GM19351 (cell line): ENCODE data around the gene FGF16.
"Not testable (repeated sequence)": the region's sequence is repeated elsewhere in the genome, so short reads cannot be mapped to it uniquely, and the experiment has no call there.

ENCODE experiments used
- ATAC-seq: cut with Tn5 transposase; IDR thresholded peaks from one replicate; pipeline ENCODE4 v1.9.1; 2021; ENCODE audit warnings: mild to moderate bottlenecking, moderate library complexity; ENCODE audit not compliant: unreplicated experiment

Gene FGF16

DNA sequence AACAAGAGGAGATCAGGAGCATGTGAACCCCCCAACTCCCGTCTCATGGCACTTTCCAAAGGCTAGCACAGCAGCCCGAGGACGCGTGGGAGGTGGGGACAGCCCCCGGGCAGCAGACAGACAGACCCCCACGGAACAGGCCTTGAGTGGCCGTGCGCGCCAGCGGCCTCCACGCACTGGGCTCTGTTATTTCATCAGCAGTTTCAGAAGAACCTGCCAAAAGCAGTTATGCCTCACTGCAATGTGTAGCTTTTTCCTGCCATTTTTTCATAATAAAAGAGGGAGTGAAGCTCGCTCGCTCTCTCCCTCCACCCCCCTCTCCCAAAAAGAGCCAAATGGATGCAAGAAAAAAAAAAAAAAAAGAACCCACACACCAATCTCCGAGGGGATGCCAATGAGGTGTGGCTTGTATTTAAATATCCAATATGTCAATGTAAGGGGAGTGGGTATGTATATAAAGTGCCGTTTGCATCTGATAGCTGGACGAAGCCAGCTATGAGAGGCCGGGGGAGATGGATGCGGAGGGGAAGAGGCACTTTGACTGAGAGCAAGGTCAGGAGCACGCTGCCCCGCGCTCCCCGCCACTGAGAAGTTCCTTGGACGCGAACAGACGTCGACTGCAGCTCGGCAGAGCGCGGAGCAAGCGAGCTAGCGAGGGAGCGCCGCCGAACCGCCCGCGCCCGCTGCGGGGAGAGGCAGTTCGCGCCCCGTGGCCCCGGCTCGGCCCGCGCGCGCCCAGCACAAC is at the start of gene FGF16:
Gene FGF16, plus strand, starts transcription at position 482 of the 745 bp plus-strand sequence. CDS start 286 bp downstream, outside the sequence.
- no peak for ATAC-seq

DNA sequence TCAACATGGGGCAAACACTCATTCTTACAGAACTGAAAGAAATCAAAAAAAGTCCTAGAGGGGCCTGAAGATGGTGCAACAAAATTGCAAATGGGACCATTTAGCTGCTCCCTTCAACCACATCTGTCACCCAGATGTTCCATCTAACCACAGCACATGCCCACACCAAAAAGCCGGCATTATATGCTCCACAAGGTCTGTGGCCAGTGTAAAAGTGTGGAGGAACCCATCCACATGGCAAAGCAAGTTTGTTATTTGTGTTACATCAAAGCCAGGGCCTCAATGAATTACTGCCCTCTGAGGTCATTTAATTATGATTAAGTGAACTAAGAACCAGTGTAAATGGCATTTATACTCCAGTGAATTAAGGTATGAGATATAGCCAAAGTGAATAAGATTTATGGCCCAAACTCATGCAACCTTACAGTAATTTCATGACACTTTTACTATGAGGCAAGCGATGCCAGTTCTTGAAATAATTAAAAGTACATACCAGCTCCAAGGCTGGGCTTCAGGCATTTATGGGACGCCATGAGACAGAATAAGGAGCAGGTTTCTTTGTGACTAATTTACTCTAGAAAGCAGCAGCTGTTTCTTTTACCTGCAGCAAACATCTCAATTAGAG is 48.7 kb upstream of the FGF16 start:
- ATAC-seq: no peak

DNA sequence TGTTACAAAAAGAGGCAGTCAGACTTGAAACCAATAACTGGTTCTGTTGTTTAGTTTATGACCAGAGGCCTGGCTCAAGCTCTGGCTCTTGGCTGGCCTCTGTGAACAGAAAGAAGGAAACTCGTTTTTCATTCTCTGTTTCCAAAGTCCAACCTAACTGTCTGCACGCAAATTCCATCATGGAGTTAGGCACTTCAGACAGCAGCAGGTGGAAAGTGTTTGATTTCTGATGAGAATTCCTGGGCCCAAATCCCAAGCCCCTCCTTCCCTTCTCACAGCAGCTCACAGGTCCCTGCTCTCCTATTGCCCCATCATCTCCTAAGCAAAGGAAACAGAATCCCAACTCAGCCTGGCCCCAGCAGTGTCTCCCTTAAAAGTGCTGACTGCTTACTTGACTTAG is 42.8 kb upstream of the FGF16 start:
- ATAC-seq: no peak

DNA sequence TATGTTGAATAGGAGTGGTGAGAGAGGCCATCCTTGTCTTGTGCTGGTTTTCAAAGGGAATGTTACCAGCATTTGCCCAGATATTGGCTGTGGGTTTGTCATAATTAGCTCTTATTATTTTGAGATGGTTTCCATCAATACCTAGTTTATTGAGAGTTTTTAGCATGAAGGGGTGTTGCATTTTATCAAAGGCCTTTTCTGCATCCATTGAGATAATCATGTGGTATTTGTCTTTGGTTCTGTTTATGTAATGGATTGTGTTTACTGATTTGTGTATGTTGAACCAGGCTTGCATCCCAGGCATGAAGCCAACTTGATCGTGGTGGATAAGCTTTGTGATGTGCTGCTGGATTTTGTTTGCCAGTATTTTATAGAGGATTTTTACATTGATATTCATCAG is 39.4 kb upstream of the FGF16 start:
- not testable (repeated sequence) for ATAC-seq

DNA sequence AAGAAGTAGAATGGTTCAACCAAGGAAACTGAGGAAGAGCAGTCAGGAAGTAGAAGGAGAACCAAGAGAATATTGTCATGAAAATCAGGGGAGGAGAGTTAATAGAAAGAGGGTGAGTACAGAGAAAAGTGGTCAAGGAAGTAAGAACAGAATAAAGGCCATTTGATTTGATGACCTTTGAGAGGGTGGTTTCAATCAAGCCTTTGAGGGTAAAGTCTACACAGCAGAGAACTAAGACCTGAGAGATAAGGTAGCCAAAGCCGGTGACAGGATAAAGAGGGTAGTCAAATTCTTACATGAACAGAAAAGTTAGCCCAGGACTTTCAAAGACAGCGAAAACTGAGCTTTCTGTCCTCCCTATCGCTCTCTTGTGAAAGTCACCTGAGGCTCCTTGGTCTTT is 34.6 kb upstream of the FGF16 start:
- no peak for ATAC-seq

DNA sequence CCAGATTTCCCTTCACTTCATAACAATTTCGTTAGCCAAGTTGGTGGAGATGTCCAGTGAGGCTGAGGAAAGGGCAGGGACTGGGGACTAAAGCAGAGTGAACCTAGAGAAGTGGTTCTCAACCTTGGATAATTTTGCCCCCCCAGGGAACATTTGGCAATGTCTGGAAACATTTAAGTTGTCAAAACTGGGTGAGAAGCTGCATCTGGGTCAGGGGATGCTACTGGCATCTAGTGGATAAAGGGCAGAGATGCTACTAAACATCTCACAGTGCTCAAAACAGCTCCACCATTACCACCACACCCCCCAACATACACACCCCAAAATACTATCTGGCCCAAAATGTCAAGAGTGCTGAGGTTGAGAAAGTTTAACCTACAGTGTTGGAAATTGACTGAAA is 32.0 kb upstream of the FGF16 start:
- no peak for ATAC-seq

DNA sequence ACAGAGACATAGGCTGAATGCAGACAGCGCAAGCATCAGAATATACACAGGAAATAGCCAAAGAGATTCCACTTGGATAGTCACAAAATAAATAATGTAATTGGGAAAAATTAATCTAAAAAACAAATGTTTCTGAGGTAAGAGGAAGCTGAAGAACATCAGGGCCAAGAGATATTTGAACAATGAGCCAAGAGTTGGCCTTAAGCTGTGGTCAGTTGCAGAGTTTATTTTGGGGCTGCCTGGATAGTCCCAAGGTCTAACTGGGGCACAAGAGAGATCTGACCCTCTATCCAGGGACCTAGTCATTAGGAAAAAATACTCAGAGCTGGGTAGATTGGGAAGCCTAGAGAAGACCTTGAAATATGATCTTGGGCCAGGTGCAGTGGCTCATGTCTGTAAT is 31.3 kb upstream of the FGF16 start:
- ATAC-seq: no peak

DNA sequence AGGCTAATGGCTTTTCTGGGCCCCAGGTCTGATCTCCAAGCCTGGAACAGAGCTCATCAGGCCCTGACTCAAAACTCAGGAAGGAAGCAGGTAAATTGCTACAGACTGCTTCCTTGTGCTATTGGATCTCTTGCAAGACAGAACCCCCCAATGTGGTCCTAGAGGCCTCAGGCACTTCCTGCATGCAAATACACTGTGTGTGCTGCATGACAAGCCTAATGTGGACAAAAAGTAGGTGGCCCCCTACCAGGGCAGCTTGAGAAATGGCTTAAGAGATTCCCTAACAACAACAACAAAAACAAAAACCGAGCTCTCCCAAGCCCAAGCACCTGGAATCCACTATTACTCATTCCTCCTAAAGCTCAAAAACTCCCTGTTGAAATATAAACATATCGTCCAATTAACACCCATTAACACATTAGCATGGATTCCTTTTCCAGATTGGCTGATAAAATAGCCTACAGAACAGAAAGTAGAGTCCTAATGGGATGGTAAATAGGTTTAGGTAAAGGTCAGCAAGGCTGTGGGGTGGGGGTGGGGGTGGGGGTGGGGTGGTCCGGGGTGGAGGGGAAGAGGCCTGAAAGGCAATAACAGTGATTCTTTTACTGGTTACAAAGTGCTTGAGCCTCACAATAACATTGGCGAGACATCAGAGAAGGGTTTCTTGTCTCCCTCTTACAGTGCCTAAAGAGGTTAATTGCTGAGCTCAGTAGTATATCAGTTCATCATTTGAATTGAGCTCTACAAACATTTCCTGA is 24.1 kb upstream of the FGF16 start:
- no peak for ATAC-seq

DNA sequence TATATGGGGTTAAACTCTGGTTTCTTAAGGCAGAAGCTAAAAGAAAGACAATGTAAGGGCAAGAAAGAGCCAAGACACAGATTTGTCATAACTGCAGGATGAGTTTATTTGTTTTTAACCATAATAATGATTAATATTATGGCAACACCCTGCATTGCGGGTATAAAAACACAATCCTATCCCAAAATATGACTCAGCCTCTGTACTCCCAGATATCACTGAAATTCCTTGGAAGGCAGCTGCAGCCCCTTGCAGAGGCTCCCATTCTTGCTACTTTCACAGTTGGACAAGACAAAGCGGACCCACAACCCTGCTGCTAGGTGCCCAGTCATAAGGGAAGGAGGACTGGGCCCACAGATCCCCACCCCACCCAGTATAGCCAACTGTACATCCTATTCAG is 20.4 kb upstream of the FGF16 start:
- ATAC-seq: no peak

DNA sequence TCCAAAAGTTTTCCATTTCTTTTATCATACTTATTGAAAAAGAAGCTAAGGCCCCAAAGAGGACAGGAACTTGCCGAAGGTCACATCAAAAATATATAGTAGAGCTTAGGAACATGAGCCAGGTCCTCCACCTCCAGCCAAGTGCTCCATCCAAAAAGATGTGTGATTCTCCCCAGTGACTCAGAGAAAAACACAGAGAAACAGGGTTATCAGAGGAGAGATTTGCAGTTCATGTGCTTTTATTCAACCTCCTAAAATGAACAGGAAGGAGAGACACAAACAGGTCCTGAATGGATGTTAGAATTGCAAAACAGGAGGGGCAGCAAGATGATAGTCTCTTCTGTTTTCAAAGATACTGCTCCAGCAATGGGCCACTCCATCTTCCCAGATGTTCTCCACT is 19.6 kb upstream of the FGF16 start:
- ATAC-seq: no peak

DNA sequence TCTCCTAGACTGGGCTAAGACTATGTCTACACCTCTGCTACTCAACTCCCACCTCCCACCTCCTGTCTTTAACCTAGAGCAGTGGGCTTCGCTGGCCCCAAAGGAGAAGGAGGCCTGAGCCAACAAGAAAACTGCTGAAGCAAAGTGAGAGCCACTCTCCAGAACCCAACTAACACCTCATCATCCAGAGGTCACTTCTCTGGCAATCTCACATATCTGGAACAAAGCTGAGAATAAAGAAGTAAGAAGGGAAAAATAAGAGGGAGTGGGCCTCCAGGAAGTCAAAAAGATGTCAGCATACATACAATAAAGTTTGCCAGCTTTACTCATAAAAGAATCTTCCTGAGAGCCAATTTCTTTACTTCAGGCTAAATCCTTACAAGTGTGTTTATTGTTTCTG is 18.6 kb upstream of the FGF16 start:
- ATAC-seq: no peak

DNA sequence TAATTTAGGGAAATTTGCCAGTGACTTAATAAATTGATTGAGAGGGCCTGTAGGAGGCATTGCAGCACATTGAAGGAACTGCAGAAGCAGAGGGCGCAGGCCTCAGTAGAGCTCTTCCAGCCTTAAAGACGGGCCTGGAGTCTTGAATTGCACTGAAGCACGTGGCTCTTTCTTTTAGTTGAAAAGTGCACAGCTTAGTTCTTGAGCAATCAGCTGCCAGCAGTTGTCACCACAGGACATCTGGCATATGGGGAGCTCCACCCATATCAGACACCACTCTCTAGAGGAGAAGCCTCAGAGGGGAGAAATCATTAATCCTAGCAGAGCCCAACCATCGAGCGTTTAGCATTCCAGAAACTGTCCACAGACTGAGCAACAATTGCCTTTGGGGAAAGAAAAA is 16.0 kb upstream of the FGF16 start:
- no peak for ATAC-seq

DNA sequence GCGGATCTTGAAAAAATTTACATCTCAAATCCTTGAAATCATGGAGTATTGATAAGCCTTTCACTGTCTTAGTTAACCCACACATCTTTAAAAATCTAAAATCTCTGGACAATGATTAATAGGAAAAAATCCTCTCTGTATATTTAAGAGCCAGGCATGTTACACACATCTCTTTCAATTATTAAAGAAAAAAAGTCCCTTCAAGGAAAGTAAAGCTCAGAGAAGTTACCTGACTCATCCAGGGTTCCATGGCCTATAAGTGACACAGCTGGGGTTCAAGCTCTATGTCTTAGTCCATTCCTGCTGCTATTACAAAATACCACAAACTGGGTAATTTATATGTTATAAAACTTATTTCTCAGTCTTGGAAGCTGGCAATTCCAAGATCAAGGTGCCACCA is 14.2 kb upstream of the FGF16 start:
- ATAC-seq: no peak

DNA sequence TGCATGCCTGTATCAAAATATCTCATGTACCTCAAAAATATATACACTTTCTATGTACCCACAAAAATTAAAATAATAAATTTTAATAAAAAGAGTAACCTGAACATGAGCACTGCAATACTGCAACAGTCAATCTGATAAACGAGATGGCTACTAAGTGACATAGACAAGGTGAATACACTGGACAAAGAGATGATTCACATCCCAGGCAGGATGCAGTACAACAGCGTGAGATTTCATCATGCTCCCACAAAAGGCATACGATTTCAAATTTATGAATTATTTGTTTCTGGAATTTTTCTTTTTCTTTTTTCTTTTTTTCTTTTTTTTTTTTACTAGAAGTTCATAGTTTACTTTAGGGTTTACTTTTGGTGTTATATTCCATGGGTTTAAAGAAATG is 12.2 kb upstream of the FGF16 start:
- no peak for ATAC-seq

DNA sequence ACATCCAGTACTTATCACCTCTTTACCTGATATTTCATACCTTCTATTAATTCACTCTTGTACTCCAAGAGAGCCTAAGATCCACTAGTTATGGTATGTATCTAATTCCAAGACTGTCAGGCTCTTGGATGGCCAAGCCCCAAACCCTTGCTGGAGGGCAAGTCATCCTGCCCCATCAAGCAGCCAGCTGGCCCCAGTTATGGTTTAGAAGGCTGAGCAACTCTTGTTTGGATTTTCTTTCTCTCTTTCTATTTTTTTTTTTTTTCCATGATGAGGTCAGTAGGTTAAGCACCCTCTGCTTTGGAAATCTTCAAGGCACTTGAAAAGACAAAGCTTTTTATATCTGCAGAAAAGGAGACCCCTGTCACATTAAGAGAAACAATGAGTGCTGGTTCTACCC is 10.9 kb upstream of the FGF16 start:
- ATAC-seq: no peak

DNA sequence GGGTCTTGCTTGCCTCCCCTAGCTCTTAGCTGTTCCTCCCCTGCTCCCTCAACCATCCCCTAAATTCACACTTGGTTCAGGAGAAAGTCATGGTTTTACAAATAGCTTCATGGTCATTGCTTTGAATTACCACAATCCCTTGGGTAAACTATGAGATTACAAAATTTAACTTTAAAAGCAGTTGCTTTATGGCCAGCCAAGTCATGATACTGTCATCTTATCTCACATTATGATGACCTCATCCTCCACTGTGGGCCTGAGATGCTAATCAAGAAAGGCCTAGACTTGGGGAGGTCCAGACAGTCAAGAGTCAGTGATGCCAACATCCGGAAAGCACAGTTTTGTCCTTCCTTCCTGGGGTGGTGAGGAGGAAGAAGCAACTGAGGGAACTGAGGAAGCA is 10.5 kb upstream of the FGF16 start:
- no peak for ATAC-seq

DNA sequence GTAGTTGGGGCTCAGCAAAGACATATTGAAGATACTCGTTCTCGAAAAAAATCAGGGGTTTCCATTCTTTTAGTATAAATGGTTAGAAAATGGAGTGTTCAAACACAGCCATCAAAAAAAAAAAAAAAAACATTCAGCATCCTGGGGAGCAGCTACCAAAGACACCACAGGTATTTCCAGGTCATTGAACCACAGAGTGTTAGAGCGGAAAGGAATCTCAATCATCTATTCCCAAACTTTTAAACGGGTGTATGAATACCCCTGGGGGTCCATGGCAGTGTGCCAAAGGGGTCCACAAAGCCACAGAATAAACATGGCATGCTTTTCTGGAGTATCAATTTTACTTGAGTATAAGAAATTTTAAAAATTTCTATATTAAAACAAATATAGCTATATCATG is 6.9 kb upstream of the FGF16 start:
- ATAC-seq: no peak

DNA sequence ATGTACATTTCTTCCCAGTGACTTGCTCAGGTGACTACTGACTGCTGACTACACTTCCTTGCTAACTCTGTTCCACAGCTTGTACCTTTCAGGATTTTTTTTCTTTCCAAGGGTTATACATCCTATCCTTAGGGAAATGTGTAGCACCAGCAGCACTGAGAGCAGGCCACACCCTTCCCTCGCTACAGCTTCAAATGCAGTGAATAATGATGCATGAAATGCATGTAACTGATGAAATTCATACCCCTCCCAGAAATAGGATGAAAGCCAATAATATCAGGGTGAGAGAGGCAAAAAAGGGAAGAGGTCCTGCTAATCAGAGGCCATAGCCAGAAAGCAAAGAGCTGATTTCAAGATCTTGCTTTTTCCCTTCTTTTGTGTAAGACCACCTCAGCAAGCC is 6.2 kb upstream of the FGF16 start:
- ATAC-seq: no peak

DNA sequence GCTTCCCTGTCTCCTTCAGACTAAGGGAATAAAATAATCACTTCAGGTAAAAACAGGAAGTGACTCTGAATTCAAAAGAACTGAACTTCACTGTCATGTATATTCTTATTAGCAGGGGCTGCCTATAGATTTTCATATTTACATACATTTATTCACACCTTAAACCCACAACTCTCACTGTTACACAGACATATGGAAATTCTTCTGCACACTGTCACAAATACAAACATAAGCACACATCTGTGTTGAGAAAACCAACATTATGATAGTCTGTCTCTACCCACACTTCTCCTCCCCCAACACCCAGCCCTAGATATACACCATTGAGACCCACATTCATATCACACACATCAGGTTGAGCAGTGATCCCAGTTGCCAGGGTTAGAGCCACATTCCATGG is 5.7 kb upstream of the FGF16 start:
- no peak for ATAC-seq

DNA sequence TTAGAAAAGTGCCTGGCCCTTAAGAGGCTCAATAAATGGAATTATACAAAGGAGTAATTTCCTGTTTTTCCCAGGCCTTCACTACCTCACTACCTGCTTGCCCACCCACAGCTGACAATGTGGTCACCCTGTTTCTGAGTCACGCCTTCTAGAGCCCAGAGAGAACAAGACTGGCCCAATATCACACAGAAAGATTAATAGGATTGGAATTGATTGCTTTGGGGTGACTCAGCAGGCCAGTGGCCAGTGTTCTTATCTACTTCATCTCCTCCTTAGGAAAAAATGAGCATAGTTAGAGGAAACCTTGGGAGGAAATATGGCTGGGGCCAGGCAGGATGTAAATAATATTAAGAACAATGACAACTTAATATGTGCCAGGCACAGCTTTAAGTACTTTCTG is 4.5 kb upstream of the FGF16 start:
- no peak for ATAC-seq

DNA sequence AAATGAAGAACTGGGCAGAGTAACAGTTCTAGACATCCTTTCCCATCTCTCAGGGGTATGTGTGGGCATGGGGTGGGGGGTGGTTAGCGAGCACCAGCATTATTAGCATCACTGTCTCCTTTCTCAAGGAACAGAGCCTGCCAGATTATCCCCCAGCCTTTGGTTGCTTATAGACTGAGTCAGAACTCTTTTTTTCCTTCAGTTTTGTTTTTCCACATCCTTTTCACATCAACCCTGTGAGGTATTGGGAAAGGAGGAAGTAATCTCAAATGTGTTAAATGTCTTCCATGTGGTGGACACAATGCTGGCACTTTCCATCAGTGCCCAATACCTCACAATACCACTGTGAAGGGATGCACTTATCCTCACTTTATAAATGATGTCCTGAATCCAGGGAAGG is 3.1 kb upstream of the FGF16 start:
- no peak for ATAC-seq

DNA sequence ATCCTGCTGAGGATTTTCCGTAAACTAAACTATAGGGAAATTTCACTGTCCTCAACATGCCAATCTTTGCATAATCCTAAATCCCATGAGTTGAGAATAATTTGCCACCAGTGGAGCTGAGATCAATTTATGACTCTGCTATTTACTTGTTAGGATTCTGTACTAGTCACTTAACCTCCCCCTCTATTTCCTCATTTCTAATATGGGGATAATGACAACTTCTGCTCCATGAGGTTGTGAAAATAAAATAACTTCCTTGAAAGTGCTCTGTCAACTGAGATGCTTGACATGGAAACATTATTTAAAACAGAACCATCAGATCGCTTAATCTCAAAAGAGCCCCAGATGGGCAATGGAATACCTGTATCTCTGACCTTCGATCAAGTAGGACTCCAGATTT is 2.6 kb upstream of the FGF16 start:
- no peak for ATAC-seq
